ENCODE data around the gene DPP4.

- TF ChIP-seq EZH2 (IDR thresholded peaks at IDR 0.05; ENCODE audit: borderline replicate concordance) (no peak), CTCF (IDR thresholded peaks at IDR 0.05; ENCODE audit: poor library complexity) (no peak)
These were observed 8.2 kb downstream of the DPP4 start for GRCh38 chr2:162065767-162066166.
